GM23338 (cell line): ENCODE data around the gene CAPN7. TPM values are rescaled to one million over a fixed set of nuclear protein-coding genes. Genes with fewer than 3 reads are reported as not detected.

ENCODE experiments used
- ATAC-seq: fragments of 200-7000 bp; cut with Tn5 transposase; 3 replicates; pipeline ENCODE4 v1.9.1; 2020
- DNase-seq: peaks from one replicate; pipeline ENCODE4 v3.0.0-alpha.2; 2015; ENCODE audit warnings: low spot score
- H2AFZ ChIP-seq: fragments of 200-600 bp; sonication (generic); 2 replicates; pipeline ENCODE4 v1.8.0; 2016; ENCODE audit warnings: antibody characterized with exemption, mild to moderate bottlenecking, moderate library complexity
- H3F3A ChIP-seq: fragments of 200-600 bp; sonication (generic); replicated peaks from 2 replicates; pipeline ENCODE4 v1.8.0; 2017; ENCODE audit warnings: antibody characterized with exemption, mixed run types, low read depth
- H3K27ac ChIP-seq: fragments of 200-600 bp; sonication (generic); 2 replicates; pipeline ENCODE4 v1.6.1; 2016; ENCODE audit warnings: low read depth
- H3K27me3 ChIP-seq: fragments of 200-600 bp; sonication (generic); 2 replicates; pipeline ENCODE4 v1.8.0; 2016; ENCODE audit warnings: mild to moderate bottlenecking, mixed run types, moderate library complexity; ENCODE audit not compliant: insufficient read depth
- H3K36me3 ChIP-seq: fragments of 200-600 bp; sonication (generic); 2 replicates; pipeline ENCODE4 v1.8.0; 2016; ENCODE audit warnings: mild to moderate bottlenecking; ENCODE audit not compliant: insufficient read depth
- H3K4me1 ChIP-seq: fragments of 200-600 bp; sonication (generic); 2 replicates; pipeline ENCODE4 v1.8.0; 2016; ENCODE audit warnings: mild to moderate bottlenecking, moderate library complexity; ENCODE audit not compliant: insufficient read depth
- H3K4me2 ChIP-seq: fragments of 200-600 bp; sonication (generic); 2 replicates; pipeline ENCODE4 v1.7.1; 2017; ENCODE audit warnings: mixed run types
- H3K4me3 ChIP-seq: fragments of 200-600 bp; sonication (generic); 2 replicates; pipeline ENCODE4 v1.6.1; 2016; ENCODE audit warnings: mixed run types
- H3K79me2 ChIP-seq: fragments of 200-600 bp; sonication (generic); replicated peaks from 2 replicates; pipeline ENCODE4 v1.8.0; 2017; ENCODE audit warnings: mild to moderate bottlenecking; ENCODE audit not compliant: insufficient read depth
- H3K9me2 ChIP-seq: fragments of 200-600 bp; sonication (generic); 2 replicates; pipeline ENCODE4 v1.8.0; 2017; ENCODE audit not compliant: insufficient read depth
- H4K20me1 ChIP-seq: fragments of 200-600 bp; sonication (generic); replicated peaks from 2 replicates; pipeline ENCODE4 v1.8.0; 2017; ENCODE audit warnings: mild to moderate bottlenecking; ENCODE audit not compliant: insufficient read depth
- H3K27ac Mint-ChIP-seq: 2 replicates; pipeline ENCODE4 v1.8.0; 2020; ENCODE audit warnings: inconsistent platforms, mild to moderate bottlenecking, moderate library complexity, mixed read lengths
- H3K27me3 Mint-ChIP-seq: 3 replicates; pipeline ENCODE4 v1.8.0; 2022; ENCODE audit warnings: low read depth, mild to moderate bottlenecking, moderate library complexity, mixed read lengths, inconsistent platforms; ENCODE audit not compliant: insufficient read depth, poor library complexity
- H3K36me3 Mint-ChIP-seq: 3 replicates; pipeline ENCODE4 v1.8.0; 2021; ENCODE audit warnings: low read depth, mild to moderate bottlenecking, inconsistent platforms, moderate library complexity, mixed read lengths
- H3K4me1 Mint-ChIP-seq: 3 replicates; pipeline ENCODE4 v1.8.0; 2020; ENCODE audit warnings: mild to moderate bottlenecking, inconsistent platforms, mixed read lengths
- H3K4me3 Mint-ChIP-seq: 3 replicates; pipeline ENCODE4 v1.8.0; 2021; ENCODE audit warnings: moderate library complexity, mild to moderate bottlenecking, inconsistent platforms, mixed read lengths
- H3K9me3 Mint-ChIP-seq: 3 replicates; pipeline ENCODE4 v1.8.0; 2020; ENCODE audit warnings: moderate library complexity, mild to moderate bottlenecking, inconsistent platforms, mixed read lengths
- CREB1 ChIP-seq: fragments of 250-450 bp; sonication (Bioruptor Pico); IDR thresholded peaks from 2 replicates; pipeline ENCODE4 v1.5.0; 2020; ENCODE audit warnings: low read depth, mild to moderate bottlenecking, moderate library complexity
- CTCF ChIP-seq, 2 experiments: fragments of 200-600 bp in 1 of 2; sonication (generic) in 1 of 2; conservative IDR thresholded peaks; 2 replicates each; pipeline versions ENCODE4 v1.5.1 to v1.6.1; 2016 to 2017; ENCODE audit warnings: antibody characterized with exemption in 2 of 2, low read depth in 2 of 2, mild to moderate bottlenecking in 2 of 2, moderate library complexity in 1 of 2
- ETS1 ChIP-seq: IDR thresholded peaks from 2 replicates; pipeline ENCODE4 v1.6.1; 2016; ENCODE audit warnings: antibody characterized with exemption
- EZH2 ChIP-seq: fragments of 200-600 bp; sonication (generic); IDR thresholded peaks from one replicate; pipeline ENCODE4 v1.8.0; 2017; ENCODE audit warnings: antibody characterized with exemption, mild to moderate bottlenecking, low read depth; ENCODE audit not compliant: unreplicated experiment
- EZH2phosphoT487 ChIP-seq: fragments of 200-600 bp; sonication (generic); IDR thresholded peaks from one replicate; pipeline ENCODE4 v1.8.1; 2018; ENCODE audit warnings: antibody characterized with exemption; ENCODE audit not compliant: unreplicated experiment
- JUNB ChIP-seq: IDR thresholded peaks from one replicate; pipeline ENCODE4 v1.6.1; 2016; ENCODE audit warnings: antibody characterized with exemption; ENCODE audit not compliant: unreplicated experiment
- NANOG ChIP-seq: IDR thresholded peaks from 2 replicates; pipeline ENCODE4 v1.6.1; 2016; ENCODE audit warnings: antibody characterized with exemption, borderline replicate concordance
- POLR2AphosphoS5 ChIP-seq: IDR thresholded peaks from 2 replicates; pipeline ENCODE4 v1.6.1; 2016; ENCODE audit warnings: antibody characterized with exemption, low read depth
- REST ChIP-seq: IDR thresholded peaks from one replicate; pipeline ENCODE4 v1.6.1; 2018; ENCODE audit warnings: antibody characterized with exemption; ENCODE audit not compliant: unreplicated experiment
- STAT1 ChIP-seq: IDR thresholded peaks from one replicate; pipeline ENCODE4 v1.6.1; 2016; ENCODE audit warnings: antibody characterized with exemption; ENCODE audit not compliant: unreplicated experiment
- ZNF331 ChIP-seq: fragments of 250-450 bp; sonication (Bioruptor Pico); IDR thresholded peaks from 2 replicates; pipeline ENCODE4 v1.5.0; 2020; ENCODE audit warnings: low read depth, mild to moderate bottlenecking, moderate library complexity
- polyA plus RNA-seq: library from polyadenylated mRNA; unstranded; fragments of >200 nt; fragmentation: Nextera tagmentation; extraction: Ambion mirVana; gene quantifications from 2 replicates; pipeline ENCODE4 v1.2.1, GENCODE V29; 2016
- total RNA-seq: library from RNA; depleted of rRNA; stranded (reverse); fragments of >200 nt; shearing (Covaris generic); gene quantifications from 2 replicates; pipeline ENCODE4 v1.2.3, GENCODE V29; 2014

Gene CAPN7
- total and polyA plus RNA-seq, 2 experiments from 2014 or later = 9.9 to 18.1 TPM

GRCh38 chr3:15228147-15228546 lies 22.1 kb downstream of the CAPN7 start (continued):
- TF ChIP-seq ETS1 = no peak
- no peak for TF ChIP-seq POLR2AphosphoS5
- no peak for TF ChIP-seq CREB1 (CRISPR knock-in tag)
- no peak for TF ChIP-seq JUNB
- TF ChIP-seq ZNF331 = no peak
- no peak for TF ChIP-seq EZH2
- TF ChIP-seq EZH2phosphoT487 = no peak

GRCh38 chr3:15229262-15229661 lies 23.2 kb downstream of the CAPN7 start:
- Mint-ChIP-seq H3K27ac (no peak overlapping the region), H3K4me1 (no peaks in the 10 kb centered on the region), H3K27me3 (no peaks in the 10 kb centered on the region), H3K9me3 (no peaks in the 10 kb centered on the region), H3K4me3 (no peak overlapping the region), H3K36me3 (peaks cover 17% of the 10 kb centered on the region; the same call in 2 of the 3 replicates)
- DNase-seq (no peak), ATAC-seq (no peak)
- no peaks in the 10 kb centered on the region for H3K4me1 ChIP-seq
- H4K20me1 ChIP-seq = no peaks in the 10 kb centered on the region
- no peak for TF ChIP-seq EZH2phosphoT487
- no peak for TF ChIP-seq REST
- no peak for TF ChIP-seq ETS1
- no peak for TF ChIP-seq NANOG
- TF ChIP-seq STAT1 = no peak
- TF ChIP-seq JUNB = no peak
- no peak for TF ChIP-seq POLR2AphosphoS5
- TF ChIP-seq CREB1 (CRISPR knock-in tag) = no peak
- TF ChIP-seq CTCF (conservative IDR thresholded peaks at IDR 0.05; ENCODE audit: low read depth in 2 of 2) = no peak
- no peaks in the 10 kb centered on the region for H3K79me2 ChIP-seq
- no peaks in the 10 kb centered on the region for H3K27me3 ChIP-seq
- H3K4me2 ChIP-seq = no peak overlapping the region
- H2AFZ ChIP-seq = no peak overlapping the region
- no peaks in the 10 kb centered on the region for H3F3A ChIP-seq
- no peak overlapping the region for H3K27ac ChIP-seq
- H3K36me3 ChIP-seq = peaks cover 11% of the 10 kb centered on the region
- no peak overlapping the region for H3K4me3 ChIP-seq
- no peaks in the 10 kb centered on the region for H3K9me2 ChIP-seq
